GM12878 (cell line): ENCODE measurements around the gene GPC3.

Experiments
- BCL3 ChIP-seq: IDR thresholded peaks from 2 replicates; pipeline ENCODE4 v1.6.1; 2011; ENCODE audit warnings: borderline replicate concordance, low read depth, mild to moderate bottlenecking, moderate library complexity, low read length; ENCODE audit not compliant: insufficient read depth, poor library complexity, severe bottlenecking
- GABPA ChIP-seq: IDR thresholded peaks from 2 replicates; pipeline ENCODE4 v1.6.1; 2014; ENCODE audit warnings: antibody characterized with exemption, low read depth, mild to moderate bottlenecking, inconsistent platforms
- MTA2 ChIP-seq: fragments of 450-650 bp; IDR thresholded peaks from 2 replicates; pipeline ENCODE4 v1.6.1; 2016; ENCODE audit warnings: low read depth, mild to moderate bottlenecking, moderate library complexity
- NFIC ChIP-seq: IDR thresholded peaks from 2 replicates; pipeline ENCODE4 v1.6.1; 2012; ENCODE audit warnings: low read depth, mild to moderate bottlenecking, inconsistent platforms, low read length, moderate library complexity
- RELA ChIP-seq: fragments of 450-650 bp; IDR thresholded peaks from 2 replicates; pipeline ENCODE4 v1.8.0; 2014; ENCODE audit warnings: borderline replicate concordance; ENCODE audit not compliant: partially characterized antibody
- SMC3 ChIP-seq: IDR thresholded peaks from 2 replicates; pipeline ENCODE4 v1.6.1; 2011; ENCODE audit warnings: low read length, improper control_type of control experiment, borderline replicate concordance
- TCF12 ChIP-seq: IDR thresholded peaks from 2 replicates; pipeline ENCODE4 v1.6.1; 2011; ENCODE audit warnings: low read depth, mild to moderate bottlenecking, low read length
- TCF3 ChIP-seq: IDR thresholded peaks from 2 replicates; pipeline ENCODE4 v1.6.1; 2012; ENCODE audit warnings: low read depth, mild to moderate bottlenecking, low read length, borderline replicate concordance; ENCODE audit not compliant: insufficient read depth
- ZNF24 ChIP-seq: fragments of 450-650 bp; IDR thresholded peaks from 2 replicates; pipeline ENCODE4 v1.6.1; 2017; ENCODE audit warnings: antibody characterized with exemption, mild to moderate bottlenecking
- TF ChIP-seq, protein P1 (sequence below): IDR thresholded peaks from 2 replicates; pipeline ENCODE4 v1.6.1; 2012; ENCODE audit warnings: low read length, inconsistent platforms
- TF ChIP-seq, protein P2 (sequence below), 3 experiments: IDR thresholded peaks in 2 of 3; conservative IDR thresholded peaks in 1 of 3; 2 replicates each; pipeline ENCODE4 v1.5.1; 2011; ENCODE audit warnings: low read depth in 3 of 3, low read length in 3 of 3, mild to moderate bottlenecking in 3 of 3, control low read depth in 2 of 3, moderate library complexity in 2 of 3, inconsistent platforms in 1 of 3, mixed read lengths in 1 of 3; ENCODE audit not compliant: control insufficient read depth in 2 of 3, insufficient read depth in 1 of 3; ENCODE audit errors: extremely low read depth in 1 of 3

DNA sequence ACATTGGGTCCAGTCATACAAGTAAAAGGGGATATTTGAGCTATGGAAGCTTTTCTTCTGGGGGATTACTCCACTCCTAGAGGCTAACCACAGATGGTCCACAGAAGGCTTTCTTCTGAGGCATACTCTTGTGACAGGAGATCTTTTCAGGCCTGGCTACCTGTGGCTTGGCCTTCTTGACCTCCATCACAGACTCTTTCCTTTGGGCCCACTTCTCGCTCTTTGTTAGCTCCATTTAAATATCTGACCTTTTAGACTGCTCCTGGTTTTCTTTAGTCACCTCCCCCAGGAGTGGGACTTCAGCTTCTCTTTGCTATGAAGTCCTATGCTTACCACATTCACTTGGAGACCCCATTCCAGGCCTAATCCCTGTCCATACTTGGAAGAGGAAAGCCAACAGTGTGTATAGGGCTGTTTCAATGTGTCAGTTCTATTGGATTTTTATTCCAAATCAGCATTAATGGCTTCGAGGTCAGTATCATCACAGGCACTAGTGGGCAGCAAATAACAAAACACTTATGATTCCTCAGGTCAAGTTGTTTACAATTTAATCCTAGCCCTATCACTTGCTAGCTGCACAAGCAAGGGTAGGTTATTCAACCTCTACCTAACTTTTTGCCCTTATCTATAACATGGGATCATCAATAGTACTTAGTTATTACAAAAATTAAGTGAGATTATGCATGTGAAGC, 26.3 kb downstream of the GPC3 start:
- no peak for TF ChIP-seq ZNF24
- TF ChIP-seq, protein P1, sequence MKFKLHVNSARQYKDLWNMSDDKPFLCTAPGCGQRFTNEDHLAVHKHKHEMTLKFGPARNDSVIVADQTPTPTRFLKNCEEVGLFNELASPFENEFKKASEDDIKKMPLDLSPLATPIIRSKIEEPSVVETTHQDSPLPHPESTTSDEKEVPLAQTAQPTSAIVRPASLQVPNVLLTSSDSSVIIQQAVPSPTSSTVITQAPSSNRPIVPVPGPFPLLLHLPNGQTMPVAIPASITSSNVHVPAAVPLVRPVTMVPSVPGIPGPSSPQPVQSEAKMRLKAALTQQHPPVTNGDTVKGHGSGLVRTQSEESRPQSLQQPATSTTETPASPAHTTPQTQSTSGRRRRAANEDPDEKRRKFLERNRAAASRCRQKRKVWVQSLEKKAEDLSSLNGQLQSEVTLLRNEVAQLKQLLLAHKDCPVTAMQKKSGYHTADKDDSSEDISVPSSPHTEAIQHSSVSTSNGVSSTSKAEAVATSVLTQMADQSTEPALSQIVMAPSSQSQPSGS: no peak
- TF ChIP-seq NFIC: no peak
- TF ChIP-seq MTA2: no peak
- TF ChIP-seq SMC3: no peak
- TF ChIP-seq, protein P2, sequence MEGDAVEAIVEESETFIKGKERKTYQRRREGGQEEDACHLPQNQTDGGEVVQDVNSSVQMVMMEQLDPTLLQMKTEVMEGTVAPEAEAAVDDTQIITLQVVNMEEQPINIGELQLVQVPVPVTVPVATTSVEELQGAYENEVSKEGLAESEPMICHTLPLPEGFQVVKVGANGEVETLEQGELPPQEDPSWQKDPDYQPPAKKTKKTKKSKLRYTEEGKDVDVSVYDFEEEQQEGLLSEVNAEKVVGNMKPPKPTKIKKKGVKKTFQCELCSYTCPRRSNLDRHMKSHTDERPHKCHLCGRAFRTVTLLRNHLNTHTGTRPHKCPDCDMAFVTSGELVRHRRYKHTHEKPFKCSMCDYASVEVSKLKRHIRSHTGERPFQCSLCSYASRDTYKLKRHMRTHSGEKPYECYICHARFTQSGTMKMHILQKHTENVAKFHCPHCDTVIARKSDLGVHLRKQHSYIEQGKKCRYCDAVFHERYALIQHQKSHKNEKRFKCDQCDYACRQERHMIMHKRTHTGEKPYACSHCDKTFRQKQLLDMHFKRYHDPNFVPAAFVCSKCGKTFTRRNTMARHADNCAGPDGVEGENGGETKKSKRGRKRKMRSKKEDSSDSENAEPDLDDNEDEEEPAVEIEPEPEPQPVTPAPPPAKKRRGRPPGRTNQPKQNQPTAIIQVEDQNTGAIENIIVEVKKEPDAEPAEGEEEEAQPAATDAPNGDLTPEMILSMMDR (IDR thresholded peaks at IDR 0.05 in 2 of 3, conservative IDR thresholded peaks at IDR 0.05 in 1 of 3; ENCODE audit: control insufficient read depth in 2 of 3, extremely low read depth in 1 of 3, insufficient read depth in 1 of 3, low read depth in 3 of 3, low read length in 3 of 3): no peak
- no peak for TF ChIP-seq BCL3
- TF ChIP-seq GABPA: no peak
- TF ChIP-seq RELA: no peak
- TF ChIP-seq TCF3: no peak
- no peak for TF ChIP-seq TCF12
